Superior temporal gyrus (tissue), 1 donor: ENCODE data around the gene ARL2BP.
A peak's percentile ranks its signal among the peaks of the same experiment; 100 is the strongest.

Source experiments
- DNase-seq: peaks from one replicate; pipeline ENCODE4 v3.0.0-alpha.2; 2016; ENCODE audit errors: extremely low spot score

Gene ARL2BP

DNA sequence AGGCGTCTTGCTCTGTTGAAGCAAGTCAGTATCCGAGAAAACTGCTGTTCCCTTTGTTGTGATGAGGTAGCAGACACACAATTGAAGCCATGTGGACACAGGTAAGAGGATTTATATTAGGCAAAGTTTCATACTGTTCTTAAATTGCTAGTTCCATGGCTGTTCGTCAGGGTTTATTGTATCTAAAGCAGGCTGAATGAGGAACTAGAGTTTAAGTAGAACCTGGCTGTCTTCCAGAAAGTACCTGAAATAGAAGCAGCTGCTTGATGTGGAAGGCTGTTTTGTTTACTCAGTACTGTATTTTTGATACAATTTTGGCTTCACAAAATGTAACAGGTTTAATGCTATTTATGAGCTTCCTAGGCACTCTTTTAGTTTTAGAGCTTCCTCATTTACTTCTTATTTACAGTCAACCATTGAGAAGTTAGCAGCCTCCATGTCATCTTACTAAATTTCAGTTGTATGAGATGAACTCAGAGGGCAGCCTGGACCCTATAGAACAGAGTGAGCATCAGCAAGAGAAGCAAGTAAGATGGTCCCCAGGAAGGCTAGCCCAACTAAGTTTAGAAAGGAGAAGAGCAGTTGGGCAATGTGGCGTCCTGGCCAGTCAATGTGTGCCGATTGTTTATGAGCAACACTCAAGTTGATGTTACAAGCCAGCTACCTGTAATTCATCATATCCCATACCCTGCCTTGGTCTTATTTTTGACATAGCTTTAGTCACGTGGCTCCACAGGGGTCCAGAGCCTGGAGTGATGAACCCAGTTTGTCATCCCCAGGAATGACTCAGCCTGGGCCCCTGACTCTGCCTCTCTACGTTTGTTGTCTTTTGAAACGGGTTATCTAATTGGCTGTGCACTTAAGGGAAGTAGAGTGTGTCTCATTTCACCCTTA, 9.7 kb upstream of the ARL2BP start:
- DNase-seq, result no peak

DNA sequence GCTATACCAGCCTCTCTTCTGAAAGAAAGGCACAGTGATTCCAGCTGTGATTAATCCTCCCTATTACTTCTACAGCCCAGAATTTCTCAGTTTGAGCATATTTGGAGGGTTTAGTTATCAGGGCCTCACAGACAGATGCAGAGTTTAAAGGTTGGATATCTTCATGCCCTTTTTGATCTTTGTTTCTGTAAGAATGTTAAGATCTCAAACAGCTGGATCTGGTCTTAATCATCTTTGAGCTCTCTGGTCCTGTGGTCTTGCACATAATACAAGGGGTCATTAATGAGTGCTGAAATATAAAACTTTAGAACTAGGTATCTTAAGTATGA, 9.1 kb upstream of the ARL2BP start:
- no peak for DNase-seq

DNA sequence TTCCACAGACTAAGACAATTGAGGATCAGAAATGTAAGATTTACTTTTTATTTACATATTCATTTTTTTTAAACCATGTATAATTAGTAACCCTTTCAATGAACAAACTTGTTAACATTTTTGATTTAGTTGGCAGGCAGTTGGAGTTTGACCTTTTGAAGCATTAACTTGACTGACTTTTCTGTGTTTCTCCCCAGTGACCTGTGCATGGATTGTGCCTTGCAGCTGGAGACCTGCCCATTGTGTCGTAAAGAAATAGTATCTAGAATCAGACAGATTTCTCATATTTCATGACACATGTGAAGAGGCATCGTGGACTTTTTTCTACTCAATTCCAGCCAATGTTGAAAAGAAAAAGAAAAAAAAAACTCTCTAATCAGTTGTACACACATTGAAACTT, 6.4 kb upstream of the ARL2BP start:
- DNase-seq, result no peak

DNA sequence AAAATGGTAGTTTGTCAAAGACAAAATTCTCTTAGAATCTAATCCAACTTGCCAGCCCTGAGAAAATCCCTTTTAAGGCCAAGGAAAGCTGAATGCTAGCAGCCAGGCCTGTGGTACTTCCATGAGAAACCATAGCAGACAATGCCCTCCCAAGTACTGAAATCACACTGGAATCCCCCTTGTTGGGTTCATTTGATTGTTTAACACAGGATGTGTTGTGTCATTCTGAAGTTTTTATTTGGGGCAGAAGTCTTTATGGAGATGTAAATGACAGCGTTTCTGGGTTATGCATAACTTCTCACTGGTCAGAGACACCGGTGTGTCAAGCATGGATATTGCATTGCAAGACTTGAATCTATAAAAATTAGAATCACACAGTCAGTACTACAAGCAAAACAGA, 6.0 kb upstream of the ARL2BP start:
- DNase-seq, result no peak

DNA sequence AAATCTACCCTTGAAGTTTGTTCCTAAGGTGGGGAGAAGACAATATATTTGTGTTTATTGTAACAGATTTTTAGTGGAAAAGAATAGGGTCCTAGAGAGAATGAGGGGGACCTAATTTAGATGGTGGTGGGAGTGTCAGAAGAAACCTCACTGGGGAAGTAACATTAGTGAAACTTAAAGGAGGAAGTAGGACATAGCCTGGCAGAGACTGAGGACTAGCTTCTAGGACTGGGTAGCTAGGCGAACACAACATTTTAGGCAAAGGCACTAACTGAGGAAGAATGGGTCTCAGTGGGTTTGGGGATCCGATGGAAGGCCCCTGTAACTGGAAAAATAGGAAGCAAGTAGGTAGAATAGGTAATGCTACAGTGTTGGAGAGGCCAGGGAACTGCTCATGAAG, 4.2 kb upstream of the ARL2BP start:
- DNase-seq, result no peak

DNA sequence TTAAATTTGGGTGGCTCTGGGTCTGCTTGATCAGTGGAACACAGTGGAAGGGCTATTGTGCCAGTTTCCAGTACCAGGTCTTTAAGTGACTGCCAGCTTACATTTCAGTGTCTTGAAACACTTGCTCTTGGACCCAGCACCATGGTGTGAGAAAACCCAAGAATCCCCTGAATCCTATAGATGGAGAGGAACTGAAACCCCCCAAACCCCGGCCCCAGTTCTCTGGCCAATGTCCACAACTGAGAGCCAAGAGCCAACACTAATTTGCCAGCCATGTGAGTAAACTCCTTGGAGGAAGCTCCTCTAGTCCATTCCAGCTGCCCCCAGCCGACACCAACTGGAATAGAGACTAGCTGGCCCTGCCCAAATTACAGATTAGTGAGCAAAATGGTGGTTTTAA, 2.4 kb upstream of the ARL2BP start:
- DNase-seq, result no peak

DNA sequence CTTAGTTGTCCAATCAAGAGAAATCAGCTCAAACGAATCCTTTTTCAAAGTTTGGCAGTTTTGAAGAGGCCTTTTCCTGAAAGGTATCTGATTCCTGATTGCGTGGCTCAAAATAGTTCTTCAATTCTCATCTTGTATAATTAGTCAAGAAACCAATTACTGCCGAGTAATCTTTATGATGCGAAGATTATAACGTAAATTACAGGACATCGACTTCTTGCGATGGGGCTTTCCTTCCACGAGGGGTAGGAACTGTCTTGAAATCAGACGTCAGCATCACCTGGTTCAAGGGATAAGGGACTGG, 644 bp upstream of the ARL2BP start:
- no peak for DNase-seq

DNA sequence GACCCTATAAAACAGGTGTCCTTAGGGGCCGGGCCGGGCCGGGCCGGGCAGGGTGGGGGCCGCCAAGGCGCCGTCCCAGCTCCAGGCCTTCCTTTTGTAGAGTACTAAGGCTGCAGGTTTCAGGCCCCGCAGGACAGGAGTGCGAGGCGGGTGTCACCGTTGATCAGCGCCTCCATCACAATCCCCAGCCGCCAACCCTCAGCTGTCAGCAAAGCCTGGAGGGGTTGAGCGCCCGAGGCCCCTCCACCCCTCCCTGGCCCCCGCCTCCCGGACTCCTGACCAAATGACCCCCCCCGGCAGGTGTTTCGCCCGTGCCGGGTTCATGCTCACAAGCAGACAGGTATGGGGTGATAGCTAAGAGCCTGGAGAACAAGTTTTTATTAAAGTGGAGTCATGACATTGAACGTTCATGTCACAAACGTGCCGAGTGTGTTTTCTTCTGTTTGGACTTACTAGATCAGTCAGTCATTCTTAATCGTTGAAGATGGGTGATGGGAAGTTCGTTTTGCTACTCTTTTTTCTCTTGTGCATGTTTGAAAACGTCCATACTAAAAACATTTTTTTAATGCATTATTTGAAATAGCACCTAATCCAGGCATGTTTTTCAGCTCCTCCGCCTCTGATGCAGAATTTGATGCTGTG, 534 bp downstream of the ARL2BP start:
- peak; percentile 52 for DNase-seq

DNA sequence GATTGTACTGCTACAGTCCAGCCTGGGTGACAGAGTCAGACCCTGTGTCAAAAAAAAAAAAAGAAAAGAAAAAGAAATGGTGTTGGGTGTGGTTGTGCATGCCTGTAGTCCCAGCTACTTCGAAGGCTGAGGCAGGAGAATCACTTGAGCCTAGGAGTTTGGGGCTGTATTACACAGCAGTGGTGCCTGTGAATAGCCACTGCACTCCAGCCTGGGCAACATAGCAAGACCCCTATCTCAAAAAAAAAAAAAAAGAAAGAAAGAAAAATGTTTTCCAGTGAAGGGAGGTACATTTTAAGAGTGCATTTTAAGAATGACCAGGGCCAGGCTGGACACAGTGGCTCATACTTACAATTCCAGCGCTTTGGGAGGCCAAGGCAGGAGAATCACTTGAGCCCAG, 6.3 kb downstream of the ARL2BP start:
- no peak for DNase-seq

DNA sequence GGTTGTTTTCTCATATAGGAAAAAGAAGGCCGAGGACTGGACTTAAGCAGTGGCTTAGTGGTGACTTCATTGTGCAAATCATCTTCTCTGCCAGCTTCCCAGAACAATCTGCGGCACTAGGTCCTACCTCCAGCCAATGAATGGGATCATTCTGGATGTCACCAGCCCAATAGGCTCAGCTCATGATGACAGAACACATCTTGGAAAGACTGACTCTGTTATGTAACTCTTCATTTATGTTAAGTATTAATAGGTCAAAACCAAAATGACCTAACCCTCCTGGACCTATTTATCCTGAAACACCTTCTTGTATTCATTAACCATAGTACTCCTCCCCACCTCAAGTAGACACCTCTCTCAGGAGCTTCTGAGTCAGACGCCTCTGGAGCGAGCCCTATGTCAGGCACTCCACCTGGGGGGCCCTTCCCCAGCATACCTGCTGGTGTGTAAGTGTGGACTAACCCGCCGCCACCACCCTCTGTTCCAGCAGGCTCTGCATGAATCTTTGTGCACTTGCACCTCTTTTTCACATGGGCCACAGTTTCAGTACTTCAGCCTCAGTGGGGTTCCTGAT, 7.2 kb downstream of the ARL2BP start:
- no peak for DNase-seq

DNA sequence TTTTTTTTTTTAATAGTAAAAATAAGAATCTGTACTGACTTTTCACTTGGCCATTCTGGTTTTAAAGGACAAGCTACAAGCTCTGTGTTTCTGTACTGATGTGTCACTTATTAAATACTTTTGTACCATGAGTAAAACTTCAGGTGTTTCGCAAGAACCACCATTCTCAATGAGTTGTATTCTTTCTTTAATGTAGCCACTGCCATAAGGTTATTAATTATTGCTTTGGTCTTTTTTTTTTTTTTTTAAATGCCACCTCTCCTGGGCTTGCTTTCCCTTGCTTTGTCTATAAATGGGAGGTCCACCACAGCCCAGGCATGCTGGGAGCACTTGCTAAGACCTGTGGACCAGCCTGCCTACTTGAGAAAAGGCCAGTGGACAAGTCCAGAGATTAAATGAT, 8.4 kb downstream of the ARL2BP start:
- DNase-seq, result no peak

DNA sequence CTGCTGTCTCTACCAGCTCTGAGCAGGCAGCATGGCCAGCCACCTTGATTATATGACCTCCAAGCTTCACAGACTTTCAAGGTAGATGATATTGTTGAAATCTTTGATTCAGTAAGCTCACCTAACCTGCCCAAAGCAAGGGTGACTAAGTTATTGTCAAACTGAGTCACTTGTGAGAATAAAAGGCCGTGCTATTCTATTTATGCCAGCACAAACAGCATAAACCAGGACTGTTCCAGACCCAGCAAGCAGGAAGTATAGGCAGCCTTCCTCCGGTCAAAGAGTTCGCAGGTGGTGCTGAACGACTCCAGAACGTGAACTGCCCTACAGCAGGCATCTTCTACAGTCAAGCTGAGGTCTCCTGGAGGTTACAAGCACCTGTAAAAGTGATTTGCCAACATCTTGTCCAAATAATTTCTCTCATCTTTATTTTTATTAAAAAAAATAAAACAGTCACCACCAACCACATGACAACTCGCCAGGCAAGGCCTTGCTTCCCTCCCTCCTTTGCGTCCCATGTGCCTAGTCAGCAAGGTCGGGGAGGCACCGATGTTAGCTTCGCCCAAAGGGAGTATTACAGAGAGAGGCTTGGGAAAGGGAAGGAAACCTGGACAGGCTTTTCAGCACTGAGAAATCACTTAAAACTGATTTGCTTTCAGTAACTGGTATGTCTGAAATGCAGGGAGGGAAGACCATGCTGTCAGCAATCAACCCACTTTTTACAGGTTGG, 10.8 kb downstream of the ARL2BP start:
- DNase-seq, result no peak

DNA sequence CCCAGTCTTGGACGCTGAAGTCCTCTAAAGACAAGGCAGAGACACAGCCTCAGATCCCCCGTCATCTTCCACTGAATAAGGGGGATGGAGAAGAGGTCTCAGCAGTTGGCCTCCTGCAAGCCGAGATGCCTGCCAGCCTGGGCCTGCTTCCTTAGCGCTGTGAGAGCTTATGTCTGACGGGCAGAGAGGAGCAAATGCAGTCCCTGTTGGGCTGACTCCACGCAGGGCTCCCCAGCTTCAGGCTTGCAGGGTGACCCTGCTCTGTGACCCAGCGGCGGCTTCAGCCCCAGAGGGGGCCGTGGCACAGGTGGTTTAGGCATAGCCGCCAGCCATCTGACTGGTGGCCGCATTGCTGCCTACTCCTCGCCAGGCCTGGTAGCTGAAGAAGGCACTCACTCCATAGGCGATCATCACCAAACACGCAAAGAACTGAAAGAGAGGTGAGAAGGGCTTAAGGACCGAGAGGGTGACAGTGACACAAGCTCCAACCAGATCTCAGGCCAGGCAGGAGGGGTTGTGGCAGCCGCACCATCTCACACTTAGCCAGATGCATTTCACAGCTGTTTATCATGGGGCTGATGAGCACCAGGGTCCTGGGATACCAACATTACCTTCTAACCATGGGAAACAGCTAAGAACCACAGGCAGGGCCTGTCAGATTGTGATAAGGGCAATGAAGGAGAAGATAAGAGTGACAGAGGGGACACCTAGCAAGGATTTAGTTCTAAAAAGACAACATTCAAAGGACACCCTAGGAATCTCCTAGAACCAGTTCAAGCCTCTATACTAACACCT, 11.7 kb downstream of the ARL2BP start:
- no peak for DNase-seq

DNA sequence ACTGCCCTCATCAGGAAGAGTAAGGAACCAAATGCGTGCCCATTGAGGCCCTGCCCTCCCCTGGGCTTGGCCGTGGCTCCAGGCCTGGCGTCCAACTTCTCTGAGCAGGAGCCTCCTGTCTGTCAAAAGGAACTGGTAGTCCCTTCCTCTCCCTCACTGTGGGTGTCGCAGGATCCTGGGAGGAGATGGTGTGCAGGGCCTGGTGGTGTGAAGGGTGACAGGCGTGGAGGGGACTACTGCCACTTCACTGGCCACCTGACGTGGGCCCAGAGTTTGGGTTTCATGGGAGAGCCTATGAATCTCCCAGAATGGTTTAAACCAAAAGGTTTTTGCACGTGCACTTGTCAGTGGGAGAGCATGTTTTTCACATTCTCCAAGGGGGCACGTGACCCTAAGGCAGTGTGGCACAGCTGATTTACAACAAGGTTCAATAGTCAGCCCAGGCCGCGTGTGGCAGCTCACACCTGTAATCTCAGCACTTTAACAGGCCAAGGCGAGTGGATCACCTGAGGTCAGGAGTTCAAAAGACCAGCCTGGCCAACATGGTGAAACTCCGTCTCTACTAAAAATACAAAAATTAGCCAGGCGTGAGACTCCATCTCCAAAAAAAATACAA, 12.5 kb downstream of the ARL2BP start:
- no peak for DNase-seq

DNA sequence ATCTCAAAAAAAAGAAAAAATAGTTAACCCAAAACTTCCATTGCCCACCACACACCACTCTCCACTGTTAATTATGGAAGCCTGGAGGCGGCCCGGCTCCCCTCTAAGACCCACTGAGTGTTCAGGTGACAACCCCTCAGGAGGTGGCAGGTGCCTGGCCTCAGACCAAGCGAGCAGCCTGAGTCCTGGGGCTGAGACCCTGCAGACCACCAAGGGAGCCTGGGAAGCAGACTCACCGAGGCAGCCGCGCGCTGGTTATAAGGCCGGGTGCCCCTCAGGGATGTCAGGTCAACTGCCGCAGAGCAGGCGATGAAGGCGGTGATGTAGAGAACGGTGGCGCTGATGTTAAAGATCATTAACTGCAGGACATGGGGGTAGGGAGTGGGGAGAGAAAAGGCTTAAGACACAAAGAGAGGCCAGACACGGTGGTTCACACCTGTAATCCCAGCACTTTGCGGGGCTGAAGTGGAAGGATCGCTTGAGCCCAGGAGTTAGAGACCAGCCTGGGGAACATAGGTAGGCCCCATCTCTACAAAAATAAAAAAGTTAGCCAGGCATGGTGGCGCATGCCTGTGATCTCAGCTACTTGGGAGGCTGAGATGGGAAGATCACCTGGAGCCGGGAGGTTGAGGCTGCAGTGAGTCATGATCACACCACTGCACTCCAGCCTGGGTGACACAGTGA, 13.3 kb downstream of the ARL2BP start:
- DNase-seq, result no peak

DNA sequence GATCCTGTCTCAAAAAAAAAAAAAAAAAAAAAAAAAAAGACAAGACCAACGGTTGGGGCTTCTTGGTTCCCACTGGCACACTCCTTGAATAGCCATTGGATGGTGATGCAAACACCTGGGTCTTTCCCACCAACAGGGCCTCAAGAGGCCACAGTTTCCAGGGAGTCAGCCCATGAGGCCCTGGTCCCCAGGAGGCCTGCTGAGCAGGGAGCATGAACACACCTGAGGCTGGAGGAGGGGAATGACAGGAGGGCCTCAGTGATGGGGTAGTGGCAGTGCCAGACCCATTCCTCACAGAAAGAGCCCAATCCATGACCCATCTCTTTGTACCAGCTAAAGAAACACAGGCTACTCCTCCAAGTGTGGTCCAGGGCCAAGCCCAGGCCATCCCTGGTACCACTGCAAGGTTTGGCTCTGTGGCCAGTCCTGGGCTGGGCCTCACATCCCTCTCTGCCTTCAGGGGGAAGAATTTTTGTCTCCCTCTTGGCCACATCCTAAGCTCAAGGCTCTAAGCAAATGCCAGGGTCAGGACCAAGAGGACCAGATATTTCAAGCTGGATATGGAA, 13.9 kb downstream of the ARL2BP start:
- DNase-seq, result no peak

DNA sequence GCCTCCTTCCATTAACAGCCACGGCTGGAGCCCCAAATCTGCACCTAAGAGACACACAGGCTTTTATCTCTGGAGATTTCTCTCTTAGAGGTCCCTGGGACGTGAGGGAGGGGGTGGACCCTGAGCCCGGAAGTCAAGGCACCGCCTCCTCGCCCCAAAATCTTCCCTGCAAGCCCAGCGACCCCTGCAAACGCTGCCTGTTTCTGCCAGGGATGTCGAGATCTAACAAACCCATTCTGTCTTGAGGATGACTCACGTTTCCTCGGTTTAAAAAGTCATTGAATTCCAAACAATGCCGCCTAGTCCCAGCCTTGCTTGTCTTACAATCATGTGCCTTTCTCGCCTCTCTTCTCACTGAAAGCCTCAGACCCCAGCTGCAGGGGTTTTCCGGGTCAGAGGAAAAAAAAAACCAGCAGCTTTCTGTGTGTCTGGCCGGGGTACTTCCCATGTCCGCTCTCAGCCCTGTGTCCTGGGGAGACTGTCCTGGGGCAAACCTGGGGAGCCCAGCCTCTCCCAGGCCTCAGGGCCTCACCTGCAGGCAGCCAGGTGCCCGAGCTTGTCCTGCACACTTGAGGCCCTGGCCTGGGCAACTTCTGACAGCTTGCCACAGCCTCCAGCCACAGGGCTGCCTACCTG, 15.4 kb downstream of the ARL2BP start:
- peak; percentile 91 for DNase-seq

DNA sequence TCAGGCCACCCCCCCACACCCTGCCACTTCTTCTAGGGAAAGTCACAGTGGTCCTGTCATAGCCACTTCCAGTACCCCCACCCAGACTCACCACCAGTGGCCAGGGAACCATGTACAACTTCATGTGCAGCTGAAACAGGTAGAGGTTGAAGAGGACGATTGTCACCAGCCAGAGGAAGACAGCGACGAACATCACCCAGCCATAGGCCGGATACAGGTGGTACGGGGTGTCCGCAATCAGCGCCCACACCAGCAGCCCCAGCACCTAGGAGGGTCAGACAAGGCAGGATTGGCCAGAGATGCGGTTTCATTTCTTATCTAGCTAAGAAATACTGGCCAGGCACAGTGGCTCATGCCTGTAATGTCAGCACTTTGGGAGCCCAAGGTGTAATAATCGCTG, 16.7 kb downstream of the ARL2BP start:
- DNase-seq, result no peak

DNA sequence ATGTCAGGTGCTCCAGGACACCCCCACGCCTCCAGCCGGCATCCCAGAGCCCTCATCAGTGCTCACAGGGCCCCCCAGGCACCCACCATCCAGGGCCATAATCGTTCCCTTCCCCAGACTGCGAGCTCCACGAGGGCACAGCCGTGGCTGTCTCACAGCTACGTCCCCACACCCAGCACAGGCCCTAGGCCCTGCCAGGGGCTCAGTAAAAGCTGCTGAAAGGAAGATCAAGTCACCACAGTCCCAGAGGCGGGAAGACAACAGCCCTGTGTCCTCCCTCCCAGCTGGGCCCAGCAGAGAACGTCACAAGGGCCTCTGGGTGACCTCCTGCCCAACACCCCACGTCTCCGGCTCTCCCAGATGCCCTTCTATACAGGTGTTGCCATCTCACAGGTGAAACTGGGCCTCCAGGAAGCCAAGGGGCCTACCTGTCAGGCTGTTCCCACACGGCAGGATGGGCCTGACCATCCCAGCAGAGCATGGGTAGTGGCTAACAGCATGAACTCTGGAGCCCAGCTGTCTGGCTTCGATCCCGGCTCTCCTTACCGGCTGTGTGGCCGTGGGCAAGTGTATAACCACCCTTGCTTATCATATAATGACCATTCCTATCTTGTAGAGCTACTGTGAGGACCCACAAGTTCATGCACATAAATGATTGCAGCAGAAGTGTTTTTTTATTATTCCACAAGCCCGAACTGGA, 17.9 kb downstream of the ARL2BP start:
- peak; percentile 77 for DNase-seq
